IMR-90 (cell line): Measurements from ENCODE around the gene TRDMT1. TPM values are rescaled to one million over a fixed set of nuclear protein-coding genes. Genes with fewer than 3 reads are reported as not detected.

Experiments used
- ATAC-seq: fragments of 200-7000 bp; cut with Tn5 transposase; 2 replicates; pipeline ENCODE4 v1.9.1; 2020; ENCODE audit warnings: low read depth, mild to moderate bottlenecking, moderate library complexity
- BruUV-seq: library from RNA; stranded (reverse); fragments of 400-500 nt; replicated peaks from 2 replicates; lab custom pipeline; 2021; lab: Mats Ljungman, UMichigan
- CTCF ChIA-PET: fragments of 300-600 bp; formaldehyde crosslinking; extraction: SDS; loops from one replicate; lab custom pipeline; 2021; ENCODE audit warnings: antibody characterized with exemption; lab: Yijun Ruan, JAX
- POLR2A ChIA-PET: fragments of 300-600 bp; sonication (Branson Sonifier 250); formaldehyde crosslinking; loops from one replicate; lab custom pipeline; 2022; ENCODE audit warnings: antibody characterized with exemption; ENCODE audit not compliant: unreplicated experiment; lab: Charles Lee
- DNase-seq: peaks from one replicate; pipeline ENCODE4 v3.0.0; 2013
- H2AFZ ChIP-seq: replicated peaks from 2 replicates; pipeline ENCODE3; 2013; ENCODE audit warnings: low read length, mild to moderate bottlenecking; ENCODE audit not compliant: poor library complexity
- H2AK5ac ChIP-seq: 2 replicates; pipeline ENCODE4 v1.6.1; 2013; ENCODE audit warnings: low read depth, low read length, inconsistent platforms
- H2AK9ac ChIP-seq: replicated peaks from 2 replicates; pipeline ENCODE3; 2013; ENCODE audit warnings: mild to moderate bottlenecking, low read depth, low read length, moderate library complexity; ENCODE audit not compliant: poor library complexity
- H2BK120ac ChIP-seq: 2 replicates; pipeline ENCODE4 v1.6.1; 2013; ENCODE audit warnings: low read depth, low read length, inconsistent platforms
- H2BK15ac ChIP-seq: 3 replicates; pipeline ENCODE4 v1.6.1; 2013; ENCODE audit warnings: low read depth, low read length, inconsistent platforms
- H2BK20ac ChIP-seq: 2 replicates; pipeline ENCODE4 v1.6.1; 2013; ENCODE audit warnings: low read depth, mild to moderate bottlenecking, inconsistent platforms, low read length, moderate library complexity
- H2BK5ac ChIP-seq: 2 replicates; pipeline ENCODE4 v1.6.1; 2013; ENCODE audit warnings: mild to moderate bottlenecking, low read depth, low read length, inconsistent platforms; ENCODE audit not compliant: poor library complexity, severe bottlenecking
- H3K14ac ChIP-seq: replicated peaks from 2 replicates; pipeline ENCODE4 v1.6.1; 2013; ENCODE audit warnings: low read depth, low read length, inconsistent platforms
- H3K18ac ChIP-seq: 2 replicates; pipeline ENCODE4 v1.6.1; 2013; ENCODE audit warnings: low read depth, low read length, control low read depth
- H3K23ac ChIP-seq: 2 replicates; pipeline ENCODE4 v1.6.1; 2013; ENCODE audit warnings: low read depth, low read length, inconsistent platforms
- H3K27ac ChIP-seq: 2 replicates; pipeline ENCODE4 v1.5.1; 2013; ENCODE audit warnings: mild to moderate bottlenecking, control low read depth, low read length; ENCODE audit not compliant: insufficient read depth
- H3K27me3 ChIP-seq: 2 replicates; pipeline ENCODE4 v1.6.1; 2013; ENCODE audit warnings: low read length; ENCODE audit not compliant: control insufficient read depth, insufficient read depth
- H3K36me3 ChIP-seq: 2 replicates; pipeline ENCODE4 v1.6.1; 2013; ENCODE audit warnings: low read length, mixed read lengths; ENCODE audit not compliant: control insufficient read depth, insufficient read depth
- H3K4ac ChIP-seq: 2 replicates; pipeline ENCODE4 v1.6.1; 2013; ENCODE audit warnings: low read depth, low read length, inconsistent platforms
- H3K4me1 ChIP-seq: 2 replicates; pipeline ENCODE4 v1.6.1; 2013; ENCODE audit warnings: low read length, mixed read lengths; ENCODE audit not compliant: control insufficient read depth, insufficient read depth
- H3K4me2 ChIP-seq: 2 replicates; pipeline ENCODE4 v1.6.1; 2013; ENCODE audit warnings: low read depth, mild to moderate bottlenecking, control low read depth, low read length, moderate library complexity
- H3K4me3 ChIP-seq: 2 replicates; pipeline ENCODE4 v1.5.1; 2013; ENCODE audit warnings: low read depth, mild to moderate bottlenecking, control low read depth, low read length, moderate library complexity; ENCODE audit not compliant: insufficient read depth
- H3K56ac ChIP-seq: 2 replicates; pipeline ENCODE4 v1.6.1; 2013; ENCODE audit warnings: low read length, inconsistent platforms; ENCODE audit not compliant: insufficient read depth; ENCODE audit errors: extremely low read depth
- H3K79me1 ChIP-seq, 2 experiments: 2 replicates each; pipeline ENCODE4 v1.6.1; 2013; ENCODE audit warnings: low read length in 2 of 2, inconsistent platforms in 1 of 2, low read depth in 1 of 2
- H3K9ac ChIP-seq: 2 replicates; pipeline ENCODE4 v1.6.1; 2013; ENCODE audit warnings: low read depth, low read length, control low read depth
- H3K9me1 ChIP-seq: 2 replicates; pipeline ENCODE4 v1.6.1; 2013; ENCODE audit warnings: low read length, inconsistent platforms; ENCODE audit not compliant: insufficient read depth
- H3K9me3 ChIP-seq: 2 replicates; pipeline ENCODE4 v1.6.1; 2013; ENCODE audit warnings: low read length; ENCODE audit not compliant: control insufficient read depth, insufficient read depth
- H4K20me1 ChIP-seq: 2 replicates; pipeline ENCODE4 v1.6.1; 2013; ENCODE audit warnings: low read length, inconsistent platforms; ENCODE audit not compliant: insufficient read depth
- H4K5ac ChIP-seq: 2 replicates; pipeline ENCODE4 v1.6.1; 2013; ENCODE audit warnings: mild to moderate bottlenecking, low read depth, low read length, control low read depth
- H4K8ac ChIP-seq, 2 experiments: 2 replicates each; pipeline ENCODE4 v1.6.1; 2013; ENCODE audit warnings: low read depth in 2 of 2, low read length in 2 of 2, control low read depth in 1 of 2, inconsistent platforms in 1 of 2
- H4K91ac ChIP-seq: 2 replicates; pipeline ENCODE4 v1.6.1; 2013; ENCODE audit warnings: low read depth, low read length, inconsistent platforms; ENCODE audit not compliant: insufficient read depth
- BHLHE40 ChIP-seq: fragments of 150-350 bp; IDR thresholded peaks from 2 replicates; pipeline ENCODE4 v1.6.1; 2016; ENCODE audit warnings: mild to moderate bottlenecking, low read depth, low read length
- CEBPB ChIP-seq: IDR thresholded peaks from 2 replicates; pipeline ENCODE4 v1.6.1; 2012; ENCODE audit warnings: low read depth, low read length, improper control_type of control experiment
- FOS ChIP-seq: fragments of 150-350 bp; IDR thresholded peaks from 2 replicates; pipeline ENCODE4 v1.6.1; 2016; ENCODE audit warnings: low read depth, low read length
- POLR2A ChIP-seq: IDR thresholded peaks from 2 replicates; pipeline ENCODE4 v1.6.1; 2012; ENCODE audit warnings: mild to moderate bottlenecking, low read depth, low read length
- RAD21 ChIP-seq: IDR thresholded peaks from 2 replicates; pipeline ENCODE4 v1.6.1; 2012; ENCODE audit warnings: low read length, improper control_type of control experiment
- RCOR1 ChIP-seq: IDR thresholded peaks from 2 replicates; pipeline ENCODE4 v1.6.1; 2012; ENCODE audit warnings: mild to moderate bottlenecking, low read length, improper control_type of control experiment; ENCODE audit not compliant: insufficient replicate concordance
- RFX5 ChIP-seq: IDR thresholded peaks from 2 replicates; pipeline ENCODE4 v1.8.0; 2012; ENCODE audit warnings: low read depth, mild to moderate bottlenecking, low read length, moderate library complexity
- SMC3 ChIP-seq: fragments of 150-350 bp; IDR thresholded peaks from 2 replicates; pipeline ENCODE4 v1.6.1; 2016; ENCODE audit warnings: low read depth, mild to moderate bottlenecking, antibody characterized with exemption, low read length, moderate library complexity
- WGBS, 2 experiments: methylation state at CpG; one replicate each; pipeline versions ENCODE4 v1.1.5 to v1.1.7; 2013; ENCODE audit warnings: missing lambda C conversion rate in 2 of 2; ENCODE audit not compliant: insufficient read length in 1 of 2; ENCODE audit errors: extremely low coverage in 2 of 2; 5-methylcytosine and 5-hydroxymethylcytosine counted together
- dilution Hi-C: fragments of 300-500 bp; cut with HindIII; formaldehyde crosslinking; loops from one replicate; pipeline ENCODE4 v1.14.3; 2018; ENCODE audit warnings: low sequenced_read_pairs; ENCODE audit not compliant: unreplicated experiment
- in situ Hi-C: fragments of 300-500 bp; cut with MboI; formaldehyde crosslinking; loops from 3 replicates; pipeline ENCODE4 v1.14.3; 2019; ENCODE audit warnings: low sequenced_read_pairs, inconsistent platforms, mixed read lengths
- intact Hi-C: fragments of 100-400 bp; cut with micrococcal nuclease; formaldehyde crosslinking; loops from 2 replicates; pipeline ENCODE4 v1.10.0; 2022
- polyA plus RNA-seq, 3 experiments: library from polyadenylated mRNA; depleted of rRNA; stranded (reverse); fragments of >200 nt; gene quantifications; 2 replicates each; pipeline ENCODE4 v1.2.3, GENCODE V29; 2012; ENCODE audit warnings: low replicate concordance in 1 of 3
- total RNA-seq: library from RNA; depleted of rRNA; stranded (reverse); fragments of >200 nt; gene quantifications from 2 replicates; pipeline ENCODE4 v1.2.3, GENCODE V29; 2012
- TF ChIP-seq, protein P1 (sequence below): conservative IDR thresholded peaks from 2 replicates; pipeline ENCODE4 v1.5.1; 2012; ENCODE audit warnings: mild to moderate bottlenecking, low read depth, low read length, improper control_type of control experiment

TRDMT1 gene
- total and polyA plus RNA-seq, 2 of the 4 experiments (the other 2 are of a cell fraction), result 2.1 to 4.7 TPM

DNA sequence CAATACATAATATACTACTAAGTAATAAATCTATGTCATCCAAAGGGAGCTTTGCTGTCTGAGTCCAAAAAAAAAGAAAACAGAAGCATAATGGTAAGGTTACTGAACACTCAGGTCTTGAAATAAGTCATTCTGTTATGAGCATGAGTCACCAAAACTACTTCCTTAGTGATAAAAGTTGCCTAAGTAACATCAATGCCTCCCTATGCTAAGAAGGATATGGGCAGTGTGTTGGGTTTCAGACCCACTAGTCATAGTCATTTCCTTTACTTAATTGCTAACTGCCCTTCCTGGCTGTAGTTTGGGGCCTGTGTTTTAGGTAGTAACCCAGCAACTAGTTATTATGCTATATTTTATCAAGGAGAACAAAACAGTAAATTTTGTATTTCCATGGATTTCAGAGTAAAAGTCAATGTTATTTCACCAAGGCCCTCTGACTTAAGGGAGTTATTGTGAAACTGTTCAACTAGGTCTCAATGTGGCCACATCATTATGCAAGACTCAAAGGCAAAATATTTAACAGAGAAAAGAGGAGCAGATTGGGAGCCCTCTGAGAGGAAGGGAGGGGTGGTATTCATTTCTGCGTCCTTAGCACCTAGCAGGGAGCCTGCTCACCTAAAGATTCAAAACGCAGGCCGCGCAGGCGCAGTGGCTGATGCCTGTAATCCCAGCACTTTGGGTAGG is 14.9 kb upstream of the TRDMT1 start:
- Histone ChIP-seq H3K9me3 (no peaks in the 10 kb centered on the region), H2BK15ac (peak overlapping the region; percentile 92; the same call in 2 of the 3 replicates), H2BK120ac (peak overlapping the region; percentile 93), H3K4me3 (no peak overlapping the region), H3K27me3 (no peaks in the 10 kb centered on the region), H3K23ac (peak overlapping the region; percentile 73), H3K4me2 (peak overlapping the region; percentile 41), H2AK5ac (peak overlapping the region; percentile 89), H4K91ac (peak overlapping the region; percentile 87), H3K9ac (peak overlapping the region; percentile 61; the same call in 1 of the 2 replicates), H3K4ac (peak overlapping the region; percentile 92), H4K8ac (peak overlapping the region; percentile 88), H2BK20ac (peak overlapping the region; percentile 92), H3K18ac (peak overlapping the region; percentile 90), H2AFZ (peak overlapping the region; percentile 6), H2BK5ac (peak overlapping the region; percentile 96), H4K20me1 (no peaks in the 10 kb centered on the region), H3K36me3 (no peaks in the 10 kb centered on the region), H3K79me1 (peaks cover 7 to 51% of the 10 kb centered on the region in 2 experiments; a peak in 3 of 4 replicates), H3K14ac (peak overlapping the region; percentile 87), H3K4me1 (peaks cover 22% of the 10 kb centered on the region), H3K27ac (peak overlapping the region; percentile 95), H3K56ac (peak overlapping the region; percentile 27), H2AK9ac (peak overlapping the region; percentile 38), H3K9me1 (peaks cover 6% of the 10 kb centered on the region), H4K5ac (peak overlapping the region; percentile 90)
- dilution Hi-C loops (no loop called here), intact Hi-C loops (no loop called here), in situ Hi-C loops (no loop called here)
- ChIA-PET CTCF (interaction anchor here (0.6 kb wide), 1 partner anchor 363 kb away, joined by 3 read pairs; no protein-coding TSS in a partner anchor), POLR2A (interaction anchor here (0.6 to 1.1 kb wide), 3 partner anchors 9 to 191 kb away, joined by 3 to 4 read pairs (median 3); no protein-coding TSS in a partner anchor)
- TF ChIP-seq POLR2A, result peak; percentile 28; the same call in 1 of the 2 replicates
- TF ChIP-seq RCOR1, result peak; percentile 4
- no peak; the same call in 1 of the 2 replicates for TF ChIP-seq SMC3
- peak; percentile 25 for TF ChIP-seq RAD21
- TF ChIP-seq BHLHE40, result peak; percentile 47; the same call in 1 of the 2 replicates
- TF ChIP-seq RFX5, result no peak
- peak; percentile 94 for TF ChIP-seq FOS
- TF ChIP-seq, protein P1, sequence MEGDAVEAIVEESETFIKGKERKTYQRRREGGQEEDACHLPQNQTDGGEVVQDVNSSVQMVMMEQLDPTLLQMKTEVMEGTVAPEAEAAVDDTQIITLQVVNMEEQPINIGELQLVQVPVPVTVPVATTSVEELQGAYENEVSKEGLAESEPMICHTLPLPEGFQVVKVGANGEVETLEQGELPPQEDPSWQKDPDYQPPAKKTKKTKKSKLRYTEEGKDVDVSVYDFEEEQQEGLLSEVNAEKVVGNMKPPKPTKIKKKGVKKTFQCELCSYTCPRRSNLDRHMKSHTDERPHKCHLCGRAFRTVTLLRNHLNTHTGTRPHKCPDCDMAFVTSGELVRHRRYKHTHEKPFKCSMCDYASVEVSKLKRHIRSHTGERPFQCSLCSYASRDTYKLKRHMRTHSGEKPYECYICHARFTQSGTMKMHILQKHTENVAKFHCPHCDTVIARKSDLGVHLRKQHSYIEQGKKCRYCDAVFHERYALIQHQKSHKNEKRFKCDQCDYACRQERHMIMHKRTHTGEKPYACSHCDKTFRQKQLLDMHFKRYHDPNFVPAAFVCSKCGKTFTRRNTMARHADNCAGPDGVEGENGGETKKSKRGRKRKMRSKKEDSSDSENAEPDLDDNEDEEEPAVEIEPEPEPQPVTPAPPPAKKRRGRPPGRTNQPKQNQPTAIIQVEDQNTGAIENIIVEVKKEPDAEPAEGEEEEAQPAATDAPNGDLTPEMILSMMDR, result no peak
- TF ChIP-seq CEBPB, result peak; percentile 97
- peak; percentile 98 for DNase-seq
- BruUV-seq, result no TSS peak
- ATAC-seq, result peak; percentile 59
- WGBS, 2 experiments, result 0% methylated on average over 1 of the region's 5 CpGs; no CpG with 5 or more reads in 1 of the 2 experiments
